ENCODE measurements around the gene MTCH2.

MTCH2 gene

DNA sequence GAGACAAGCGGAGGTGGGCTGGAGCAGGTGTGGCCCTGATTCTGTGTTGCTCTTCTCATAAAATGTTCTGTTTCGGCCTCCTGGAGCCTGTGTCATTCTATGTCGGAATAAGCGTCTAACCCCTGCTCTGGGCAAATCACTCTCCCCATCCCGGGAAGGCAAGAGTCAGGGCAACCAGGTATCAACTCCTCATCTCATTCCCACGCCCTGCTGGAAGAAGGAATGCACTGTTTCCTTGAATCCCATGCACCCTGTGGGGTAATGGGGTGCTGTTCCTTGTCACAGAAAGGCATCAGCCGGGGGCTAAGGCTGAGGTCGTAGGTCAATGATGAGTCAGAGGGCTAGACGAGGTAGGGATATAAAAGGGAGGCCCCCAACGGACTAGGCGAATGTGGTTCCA lies 53.2 kb downstream of the MTCH2 start:
- DNase-seq = no peak

GRCh38 chr11:47587723-47588326 lies 54.5 kb downstream of the MTCH2 start:
- DNase-seq = no peak

- no peak for DNase-seq
Observed at GRCh38 chr11:47587039-47587716, 55.2 kb downstream of the MTCH2 start.

- no peak for DNase-seq
Observed at GRCh38 chr11:47586098-47586855, 56.1 kb downstream of the MTCH2 start, which contains the start of gene FAM180B. Gene FAM180B (plus strand): TSS chr11:47586678. CDS start chr11:47586769, 91 bp downstream.

DNA sequence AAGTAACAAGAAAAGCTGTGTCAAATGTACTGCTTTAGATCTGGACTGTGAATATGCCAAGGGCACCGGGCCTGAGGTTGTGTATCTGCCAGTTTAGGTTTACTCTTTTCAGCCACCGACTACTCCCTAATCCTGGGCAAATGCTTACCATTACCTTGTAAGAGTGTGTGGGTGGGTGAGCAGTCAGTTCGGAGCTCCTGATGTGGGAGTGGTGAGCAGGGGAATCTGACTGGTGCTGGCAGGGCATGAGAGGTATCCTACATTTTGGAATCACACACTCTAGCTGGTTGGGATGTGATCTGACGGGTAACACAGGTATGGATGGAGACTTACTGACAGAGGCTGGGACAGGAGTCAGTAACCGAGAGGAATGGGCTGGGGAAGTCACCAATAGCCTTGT lies 58.5 kb downstream of the MTCH2 start:
- DNase-seq = no peak

DNA sequence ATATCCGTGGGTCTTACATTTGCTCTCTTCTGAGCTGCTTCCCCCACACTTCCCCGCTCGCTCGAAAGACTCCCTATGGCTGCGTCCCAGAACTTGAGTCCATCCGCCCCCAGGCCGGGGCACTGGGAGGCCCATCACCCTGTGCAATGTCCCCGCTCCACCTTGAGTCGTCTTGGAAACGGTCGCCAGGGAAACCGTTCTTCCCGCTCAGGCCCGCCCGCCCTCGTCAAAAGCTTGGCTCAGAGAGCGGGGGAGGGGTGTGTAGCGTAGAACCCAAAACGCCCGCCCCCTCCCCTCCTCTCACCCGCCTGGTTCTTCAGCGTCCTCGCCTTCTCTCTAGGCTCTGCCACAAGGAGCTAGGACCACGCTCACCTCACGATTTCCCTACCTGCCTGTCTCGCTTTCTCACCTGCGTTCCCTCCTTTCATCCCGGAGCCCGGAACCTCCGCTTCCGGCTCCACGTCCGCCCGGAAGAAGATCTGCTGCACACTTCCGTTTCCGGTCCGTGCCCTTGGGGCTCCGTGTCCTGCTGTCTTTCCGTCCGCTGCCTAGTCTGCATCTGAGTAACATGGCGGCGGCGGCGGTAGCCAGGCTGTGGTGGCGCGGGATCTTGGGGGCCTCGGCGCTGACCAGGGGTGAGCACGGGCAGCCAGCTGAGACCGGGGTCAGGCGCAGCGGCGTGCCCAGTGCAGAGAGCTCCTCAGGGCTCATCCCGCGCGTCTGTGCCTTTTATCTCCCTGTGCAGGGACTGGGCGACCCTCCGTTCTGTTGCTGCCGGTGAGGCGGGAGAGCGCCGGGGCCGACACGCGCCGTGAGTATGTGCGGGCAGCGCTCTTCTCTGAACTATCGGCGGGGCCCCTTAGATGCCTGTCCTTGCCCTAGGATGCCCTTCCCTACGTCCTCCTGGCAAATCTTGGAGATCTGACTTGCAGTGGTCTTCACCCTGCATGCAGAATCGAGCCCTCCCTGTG lies 63.5 kb downstream of the MTCH2 start, which contains the start of the genes KBTBD4 and NDUFS3:
Gene KBTBD4, minus strand, starts transcription at position 447 of the 971 bp plus-strand sequence. Its CDS starts 19 bp downstream, at position 428.
Gene NDUFS3, plus strand, starts transcription at position 551 of the 971 bp plus-strand sequence. Its CDS starts 18 bp downstream, at position 569.
- peak; percentile 95 for DNase-seq

DNA sequence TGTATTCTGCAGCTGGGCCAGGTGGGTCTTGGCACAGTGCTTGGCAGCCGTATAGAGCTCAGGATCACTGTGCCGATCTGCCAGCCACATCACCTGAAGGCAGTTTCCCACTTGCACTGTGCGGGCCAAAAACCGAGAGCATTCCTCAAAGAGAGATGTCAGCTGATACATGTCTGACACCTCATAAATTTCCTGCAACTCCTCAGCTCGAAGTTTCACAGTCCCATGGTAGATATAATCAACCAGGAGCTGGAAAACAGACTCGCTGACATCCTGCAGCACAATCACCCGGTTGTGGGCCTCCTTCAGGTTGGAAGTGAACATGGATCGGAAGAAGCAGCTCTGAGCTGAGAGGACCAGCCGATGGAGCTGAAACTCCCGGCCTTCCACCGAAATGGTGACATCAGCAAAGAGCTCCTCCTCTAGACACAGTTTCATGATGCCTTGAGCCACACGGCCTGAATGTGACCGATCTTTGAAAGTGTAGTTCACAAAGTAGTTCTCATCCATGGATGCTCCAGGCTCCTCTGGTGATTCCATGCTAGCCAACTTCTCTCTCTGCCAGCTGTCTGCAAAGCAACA lies 64.8 kb downstream of the MTCH2 start:
- DNase-seq = no peak

DNA sequence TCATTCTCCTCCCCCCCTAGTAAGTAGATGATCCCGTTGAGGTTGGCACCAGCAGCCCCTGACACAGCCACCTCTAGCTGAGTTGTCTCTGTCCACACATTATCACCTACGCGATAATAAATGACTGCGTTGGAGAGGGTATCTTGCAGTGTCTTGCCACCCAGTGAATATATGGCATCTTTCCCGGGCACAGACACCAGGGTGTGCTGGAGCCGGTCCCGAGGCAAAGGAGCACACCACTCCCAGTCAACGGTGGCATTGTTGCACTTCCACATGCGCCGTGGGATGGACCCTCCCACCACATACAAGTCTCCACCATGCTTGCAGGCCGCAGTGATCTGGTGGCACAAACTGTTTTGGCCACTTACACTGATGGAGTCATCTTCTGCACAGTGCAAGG lies 69.0 kb downstream of the MTCH2 start:
- no peak for DNase-seq

GRCh38 chr11:47572715-47573255 lies 69.6 kb downstream of the MTCH2 start:
- no peak for DNase-seq

GRCh38 chr11:47571895-47572294 lies 70.5 kb downstream of the MTCH2 start:
- DNase-seq = no peak

GRCh38 chr11:47571357-47571729 lies 71.0 kb downstream of the MTCH2 start:
- DNase-seq = no peak

- no peak for DNase-seq
Observed at GRCh38 chr11:47570651-47571356, 71.6 kb downstream of the MTCH2 start.

- no peak for DNase-seq
Observed at GRCh38 chr11:47569646-47570045, 72.7 kb downstream of the MTCH2 start.

Data from NCI-H2171 treated with DMSO at 0.1 percent for 48 hours (cell line).